VCaP (cell line): ENCODE results near the gene TMED4.

ENCODE experiments used
- H3K27ac ChIP-seq: fragments of 450-650 bp; 2 replicates; pipeline ENCODE4 v1.5.1; 2017
- TF ChIP-seq, protein P1 (sequence below): fragments of 450-650 bp; conservative IDR thresholded peaks from 2 replicates; pipeline ENCODE4 v1.5.1; 2017; ENCODE audit warnings: mild to moderate bottlenecking, moderate library complexity

The TMED4 gene

GRCh38 chr7:44581879-44582603 lies at the start of gene TMED4:
TMED4 (minus strand) TSS chr7:44582231; CDS start chr7:44582206, 25 bp downstream.
- H3K27ac ChIP-seq = peak within 1 kb of the TSS; percentile 98
- TF ChIP-seq, protein P1, sequence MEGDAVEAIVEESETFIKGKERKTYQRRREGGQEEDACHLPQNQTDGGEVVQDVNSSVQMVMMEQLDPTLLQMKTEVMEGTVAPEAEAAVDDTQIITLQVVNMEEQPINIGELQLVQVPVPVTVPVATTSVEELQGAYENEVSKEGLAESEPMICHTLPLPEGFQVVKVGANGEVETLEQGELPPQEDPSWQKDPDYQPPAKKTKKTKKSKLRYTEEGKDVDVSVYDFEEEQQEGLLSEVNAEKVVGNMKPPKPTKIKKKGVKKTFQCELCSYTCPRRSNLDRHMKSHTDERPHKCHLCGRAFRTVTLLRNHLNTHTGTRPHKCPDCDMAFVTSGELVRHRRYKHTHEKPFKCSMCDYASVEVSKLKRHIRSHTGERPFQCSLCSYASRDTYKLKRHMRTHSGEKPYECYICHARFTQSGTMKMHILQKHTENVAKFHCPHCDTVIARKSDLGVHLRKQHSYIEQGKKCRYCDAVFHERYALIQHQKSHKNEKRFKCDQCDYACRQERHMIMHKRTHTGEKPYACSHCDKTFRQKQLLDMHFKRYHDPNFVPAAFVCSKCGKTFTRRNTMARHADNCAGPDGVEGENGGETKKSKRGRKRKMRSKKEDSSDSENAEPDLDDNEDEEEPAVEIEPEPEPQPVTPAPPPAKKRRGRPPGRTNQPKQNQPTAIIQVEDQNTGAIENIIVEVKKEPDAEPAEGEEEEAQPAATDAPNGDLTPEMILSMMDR = no peak

GRCh38 chr7:44631458-44632115 lies 49.6 kb upstream of the TMED4 start:
- peak overlapping the region; percentile 88 for H3K27ac ChIP-seq
- TF ChIP-seq, protein P1 = no peak

DNA sequence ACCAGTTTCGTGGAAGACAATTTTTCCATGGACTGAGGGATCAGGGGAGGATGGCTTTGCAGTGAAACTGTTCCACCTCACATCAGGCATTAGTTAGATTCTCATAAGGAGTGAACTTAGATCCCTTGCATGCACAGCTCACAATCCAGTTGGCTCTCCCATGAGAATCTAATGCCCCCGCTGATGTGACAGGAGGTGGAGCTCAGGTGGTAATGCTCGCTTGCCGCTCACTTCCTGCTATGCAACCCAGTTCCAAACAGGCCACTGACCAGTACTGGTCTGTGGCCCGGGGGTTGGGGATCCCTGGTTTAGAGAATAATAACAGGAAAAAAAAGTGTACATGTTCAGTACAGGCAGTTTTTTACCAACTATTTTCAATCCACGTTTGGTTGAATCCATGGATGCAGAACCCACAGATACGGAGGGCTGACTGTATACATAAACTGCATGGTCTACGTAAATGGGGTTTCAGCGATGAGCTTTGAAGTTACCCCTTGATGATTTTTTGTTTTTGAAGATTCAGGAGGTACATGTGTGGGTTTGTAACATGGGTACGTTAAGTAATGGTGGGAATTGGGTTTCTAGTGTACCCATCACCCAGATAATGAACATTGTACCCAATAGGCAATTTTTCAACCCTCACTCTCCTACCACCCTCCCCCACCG lies 48.9 kb upstream of the TMED4 start:
- TF ChIP-seq, protein P1 = no peak
- H3K27ac ChIP-seq = peak overlapping the region; percentile 88

GRCh38 chr7:44629829-44630522 lies 47.9 kb upstream of the TMED4 start:
- no peak overlapping the region for H3K27ac ChIP-seq
- TF ChIP-seq, protein P1 = no peak

DNA sequence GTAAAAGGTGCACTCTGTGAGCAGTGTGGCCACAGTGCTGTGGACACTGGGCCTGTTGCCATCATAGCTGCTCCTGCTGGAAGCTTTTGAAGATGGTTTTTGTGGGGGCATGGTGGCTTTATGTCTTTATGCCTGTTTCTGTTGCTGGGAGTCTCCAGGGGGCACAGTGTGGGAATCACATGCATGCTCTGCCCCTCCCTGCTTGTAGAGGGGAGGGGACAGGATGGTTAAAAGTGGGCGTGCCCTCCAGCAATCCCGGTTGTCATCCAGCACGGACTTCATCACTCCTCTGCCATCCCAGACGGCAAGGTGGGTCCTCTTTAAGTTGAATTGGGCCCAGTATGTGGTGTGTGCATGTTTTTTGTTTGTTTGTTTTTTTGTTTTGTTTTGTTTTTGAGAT lies 44.6 kb upstream of the TMED4 start:
- TF ChIP-seq, protein P1 = no peak
- H3K27ac ChIP-seq = no peak overlapping the region

- no peak overlapping the region for H3K27ac ChIP-seq
- TF ChIP-seq, protein P1 = no peak
Measured at GRCh38 chr7:44625526-44626471, 43.8 kb upstream of the TMED4 start.
